Rectal smooth muscle tissue (tissue), 1 donor: ENCODE results near the gene HOXB5.

ENCODE experiments used
- H3K27ac ChIP-seq: one replicate; pipeline ENCODE4 v1.7.0; 2013; ENCODE audit warnings: low read depth, low read length, inconsistent platforms
- H3K27me3 ChIP-seq: one replicate; pipeline ENCODE4 v1.7.0; 2013; ENCODE audit warnings: low read length; ENCODE audit not compliant: control insufficient read depth, insufficient read depth
- H3K36me3 ChIP-seq: one replicate; pipeline ENCODE4 v1.7.0; 2013; ENCODE audit warnings: low read length; ENCODE audit not compliant: control insufficient read depth, insufficient read depth
- H3K4me1 ChIP-seq: one replicate; pipeline ENCODE4 v1.7.0; 2013; ENCODE audit warnings: low read length; ENCODE audit not compliant: control insufficient read depth, insufficient read depth
- H3K4me3 ChIP-seq: one replicate; pipeline ENCODE4 v1.7.0; 2013; ENCODE audit warnings: low read length
- H3K9ac ChIP-seq: one replicate; pipeline ENCODE4 v1.7.0; 2013; ENCODE audit warnings: low read length

The HOXB5 gene

GRCh38 chr17:48609759-48610281 lies 16.2 kb upstream of the HOXB5 start:
- Histone ChIP-seq H3K36me3 (no peaks in the 10 kb centered on the region), H3K27ac (peak overlapping the region; percentile 19), H3K4me3 (peak overlapping the region; percentile 82), H3K27me3 (peaks cover 19% of the 10 kb centered on the region), H3K4me1 (no peaks in the 10 kb centered on the region), H3K9ac (no peak overlapping the region)

GRCh38 chr17:48609033-48609432 lies 15.5 kb upstream of the HOXB5 start:
- Histone ChIP-seq H3K9ac (no peak overlapping the region), H3K27ac (no peak overlapping the region), H3K4me3 (no peak overlapping the region), H3K36me3 (no peaks in the 10 kb centered on the region), H3K27me3 (peaks cover 15% of the 10 kb centered on the region), H3K4me1 (no peaks in the 10 kb centered on the region)

DNA sequence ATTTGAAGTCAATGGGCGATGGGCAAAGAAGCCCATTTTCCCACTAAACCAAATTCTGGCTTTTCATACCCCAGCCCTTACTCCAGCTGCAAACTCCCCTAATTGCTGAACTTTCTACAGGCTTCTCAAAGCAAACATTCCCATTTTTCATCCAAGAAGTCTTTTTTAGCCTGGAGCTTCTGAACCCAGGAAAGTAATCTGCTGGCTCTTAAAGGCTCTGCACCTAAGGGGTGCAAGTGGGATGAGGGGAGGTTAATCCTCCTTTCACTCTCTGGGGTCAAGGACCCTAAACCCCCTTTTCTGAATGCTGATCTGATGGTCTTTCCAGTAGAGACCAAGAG lies 14.9 kb upstream of the HOXB5 start:
- Histone ChIP-seq H3K27ac (no peak overlapping the region), H3K4me1 (no peaks in the 10 kb centered on the region), H3K36me3 (no peaks in the 10 kb centered on the region), H3K4me3 (no peak overlapping the region), H3K9ac (no peak overlapping the region), H3K27me3 (peaks cover 14% of the 10 kb centered on the region)

GRCh38 chr17:48606892-48607614 lies 13.5 kb upstream of the HOXB5 start:
- Histone ChIP-seq H3K27me3 (peaks cover 10% of the 10 kb centered on the region), H3K4me3 (no peak overlapping the region), H3K9ac (no peak overlapping the region)

GRCh38 chr17:48605991-48606891 lies 12.7 kb upstream of the HOXB5 start:
- Histone ChIP-seq H3K9ac (no peak overlapping the region), H3K4me3 (no peak overlapping the region), H3K4me1 (peaks cover 6% of the 10 kb centered on the region), H3K36me3 (no peaks in the 10 kb centered on the region), H3K27ac (no peak overlapping the region), H3K27me3 (peaks cover 5% of the 10 kb centered on the region)

More at GRCh38 chr17:48606892-48607614, 13.5 kb upstream of the HOXB5 start:
- Histone ChIP-seq H3K27ac (no peak overlapping the region), H3K4me1 (peaks cover under 1% of the 10 kb centered on the region), H3K36me3 (no peaks in the 10 kb centered on the region)

GRCh38 chr17:48605409-48605919 lies 11.9 kb upstream of the HOXB5 start:
- H3K36me3 ChIP-seq, result no peaks in the 10 kb centered on the region
- peaks cover 13% of the 10 kb centered on the region for H3K4me1 ChIP-seq
- no peak overlapping the region for H3K27ac ChIP-seq
- peaks cover 5% of the 10 kb centered on the region for H3K27me3 ChIP-seq
- no peak overlapping the region for H3K9ac ChIP-seq
- H3K4me3 ChIP-seq, result peak overlapping the region; percentile 47

- H3K4me3 ChIP-seq, result peak within 1 kb of the TSS; percentile 53
- peaks cover 5% of the 10 kb centered on the region for H3K27me3 ChIP-seq
- peaks cover 18% of the 10 kb centered on the region for H3K4me1 ChIP-seq
- peak within 1 kb of the TSS; percentile 61 for H3K27ac ChIP-seq
- peak within 1 kb of the TSS; percentile 10 for H3K9ac ChIP-seq
- no peaks in the 10 kb centered on the region for H3K36me3 ChIP-seq
These were observed 11.3 kb upstream of the HOXB5 start, which contains the start of gene HOXB6 for GRCh38 chr17:48604770-48605329. TSS of gene HOXB6 (minus strand) at chr17:48604986. CDS start at chr17:48598150, 6,836 bp downstream.

DNA sequence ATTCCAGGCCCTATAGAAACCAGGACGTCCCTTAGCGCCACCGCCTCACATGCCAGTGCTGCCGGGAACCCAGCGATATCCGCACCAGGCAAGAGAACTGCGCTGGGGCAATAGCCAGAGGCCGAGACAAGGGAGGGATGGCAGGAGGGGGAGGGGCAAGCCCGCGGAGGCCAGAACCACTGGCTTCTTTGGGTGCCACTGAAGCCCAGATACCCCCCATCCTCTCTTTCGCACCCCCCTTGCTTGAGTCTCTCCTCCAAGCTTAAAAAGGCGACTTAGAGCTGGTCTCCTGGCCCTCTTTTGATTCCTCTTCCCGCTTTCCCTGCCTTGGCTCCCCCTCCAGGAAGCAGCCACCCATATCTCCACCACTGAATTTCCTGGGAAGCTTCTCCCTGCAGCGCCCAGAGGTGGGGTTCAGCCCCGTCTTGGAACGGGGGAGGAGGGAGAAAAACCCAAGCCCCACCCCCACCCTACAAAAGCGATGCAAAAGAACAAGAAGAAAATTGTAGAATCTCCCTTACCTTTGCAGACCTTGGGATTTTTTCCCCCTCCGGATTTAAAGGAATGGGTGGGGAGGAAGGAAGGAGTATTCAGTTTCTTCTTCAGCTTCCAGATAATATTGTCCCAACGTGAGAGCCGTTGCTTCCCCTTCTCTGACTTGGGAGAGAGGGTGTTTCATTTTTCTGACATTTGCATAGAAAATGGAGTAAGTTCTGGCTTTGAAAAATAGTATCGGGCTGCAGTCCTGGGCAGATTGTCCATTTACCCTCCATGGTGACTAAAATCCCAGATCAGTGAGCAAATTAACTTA lies 10.6 kb upstream of the HOXB5 start:
- Histone ChIP-seq H3K4me3 (peak overlapping the region; percentile 53), H3K27me3 (peaks cover 5% of the 10 kb centered on the region), H3K9ac (peak overlapping the region; percentile 10)

GRCh38 chr17:48601539-48602425 lies 8.2 kb upstream of the HOXB5 start:
- Histone ChIP-seq H3K4me3 (peak overlapping the region; percentile 53), H3K27me3 (peaks cover 6% of the 10 kb centered on the region), H3K27ac (no peak overlapping the region), H3K9ac (no peak overlapping the region), H3K4me1 (peaks cover 22% of the 10 kb centered on the region), H3K36me3 (no peaks in the 10 kb centered on the region)

More for the DNA sequence above, 10.6 kb upstream of the HOXB5 start:
- no peaks in the 10 kb centered on the region for H3K36me3 ChIP-seq
- H3K4me1 ChIP-seq, result peaks cover 22% of the 10 kb centered on the region
- peak overlapping the region; percentile 61 for H3K27ac ChIP-seq

DNA sequence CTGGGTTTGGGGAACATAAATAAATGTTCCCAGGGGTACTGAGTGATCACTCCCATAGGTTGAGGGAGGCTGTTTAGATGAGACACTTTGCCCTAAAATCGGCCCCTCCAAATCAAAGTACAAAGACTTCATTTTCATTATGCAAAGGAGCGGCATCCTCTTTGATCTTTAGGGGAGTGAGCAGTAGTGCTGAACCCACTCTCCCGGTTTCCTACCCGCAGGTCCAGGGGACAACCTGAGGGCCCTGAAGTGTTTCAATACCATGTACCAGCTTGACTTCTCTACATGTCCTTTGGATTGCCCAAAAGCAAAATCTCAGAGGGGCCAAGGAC lies 7.6 kb upstream of the HOXB5 start:
- Histone ChIP-seq H3K27me3 (peaks cover 6% of the 10 kb centered on the region), H3K36me3 (no peaks in the 10 kb centered on the region), H3K4me3 (peak overlapping the region; percentile 53), H3K9ac (no peak overlapping the region), H3K27ac (peak overlapping the region; percentile 65), H3K4me1 (peaks cover 22% of the 10 kb centered on the region)
